T-cell (primary cell): ENCODE results near the gene ETFA. TPM values are rescaled to one million over a fixed set of nuclear protein-coding genes. Genes with fewer than 3 reads are reported as not detected.

Experiments used
- ATAC-seq, 4 experiments: fragments of 200-7000 bp in 3 of 4; fragments of 150-1000 bp in 1 of 4; cut with Tn5 transposase; replicated peaks in 1 of 4; 1 replicate in 3 of 4; 2 replicates in 1 of 4; pipeline ENCODE4 v1.10.0; 2021; ENCODE audit warnings: moderate library complexity in 3 of 4, mild to moderate bottlenecking in 2 of 4, moderate number of reproducible peaks in 1 of 4
- CTCF ChIA-PET, 2 donors: fragments of 300-600 bp; sonication (Branson Sonifier 250); formaldehyde crosslinking; loops; one replicate each; lab custom pipeline; 2022; ENCODE audit warnings: antibody characterized with exemption in 2 of 2; lab: Charles Lee
- POLR2A ChIA-PET, 2 donors: fragments of 300-600 bp; sonication (Branson Sonifier 250); formaldehyde crosslinking; loops; one replicate each; lab custom pipeline; 2022; ENCODE audit warnings: antibody characterized with exemption in 2 of 2; lab: Charles Lee
- DNase-seq, 35 experiments: peaks; one replicate each; pipeline versions ENCODE4 v3.0.0 to v3.0.0-alpha.2; 2013 to 2023
- H3K27ac ChIP-seq: one replicate; pipeline ENCODE4 v1.5.1; 2013; ENCODE audit warnings: low read length
- H3K27me3 ChIP-seq, 2 experiments: replicated peaks in 1 of 2; 1 replicate in 1 of 2; 2 replicates in 1 of 2; pipeline versions ENCODE4 v1.6.1 to v1.7.0; 2013; ENCODE audit warnings: low read length in 1 of 2, mixed read lengths in 1 of 2; ENCODE audit not compliant: control insufficient read depth in 2 of 2, insufficient read depth in 2 of 2; ENCODE audit errors: extremely low read depth in 1 of 2
- H3K36me3 ChIP-seq, 2 donors: 1 replicate in 1 of 2; 2 replicates in 1 of 2; pipeline versions ENCODE4 v1.6.1 to v1.7.0; 2013; ENCODE audit warnings: low read length in 1 of 2; ENCODE audit not compliant: control insufficient read depth in 2 of 2, insufficient read depth in 1 of 2; ENCODE audit errors: extremely low read depth in 1 of 2
- H3K4me1 ChIP-seq, 2 experiments: 1 replicate in 1 of 2; 2 replicates in 1 of 2; pipeline versions ENCODE4 v1.6.1 to v1.7.0; 2013; ENCODE audit warnings: low read length in 2 of 2, mixed read lengths in 1 of 2; ENCODE audit not compliant: insufficient read depth in 2 of 2, control insufficient read depth in 1 of 2; ENCODE audit errors: extremely low read depth in 1 of 2
- H3K4me3 ChIP-seq, 2 donors: 1 replicate in 1 of 2; 2 replicates in 1 of 2; pipeline versions ENCODE4 v1.5.1 to v1.7.0; 2013; ENCODE audit warnings: mild to moderate bottlenecking in 2 of 2, low read length in 1 of 2, moderate library complexity in 1 of 2; ENCODE audit not compliant: control insufficient read depth in 1 of 2; ENCODE audit errors: extremely low read depth in 1 of 2
- H3K9me3 ChIP-seq: 2 replicates; pipeline ENCODE4 v1.7.0; 2013
- H3K27ac Mint-ChIP-seq, 2 donors: one replicate each; pipeline ENCODE4 v1.8.0; 2020 to 2021; ENCODE audit warnings: mild to moderate bottlenecking in 2 of 2, mixed read lengths in 2 of 2
- H3K27me3 Mint-ChIP-seq, 2 donors: one replicate each; pipeline ENCODE4 v1.8.0; 2021 to 2022; ENCODE audit warnings: mixed read lengths in 2 of 2
- H3K36me3 Mint-ChIP-seq: one replicate; pipeline ENCODE4 v1.8.0; 2021; ENCODE audit warnings: mixed read lengths
- H3K4me1 Mint-ChIP-seq, 3 donors: one replicate each; pipeline ENCODE4 v1.8.0; 2020 to 2022; ENCODE audit warnings: mixed read lengths in 3 of 3, mild to moderate bottlenecking in 1 of 3
- H3K4me3 Mint-ChIP-seq, 3 donors: one replicate each; pipeline ENCODE4 v1.8.0; 2020 to 2022; ENCODE audit warnings: mild to moderate bottlenecking in 3 of 3, mixed read lengths in 3 of 3, moderate library complexity in 3 of 3
- H3K9me3 Mint-ChIP-seq, 3 donors: one replicate each; pipeline ENCODE4 v1.8.0; 2020 to 2022; ENCODE audit warnings: mixed read lengths in 3 of 3
- WGBS: methylation state at CpG from one replicate; pipeline ENCODE4 v1.1.5; 2013; ENCODE audit warnings: missing lambda C conversion rate; ENCODE audit not compliant: insufficient coverage; 5-methylcytosine and 5-hydroxymethylcytosine counted together
- total RNA-seq, 35 experiments: library from RNA in 6 of 35; stranded (reverse) in 6 of 35; fragments of 120-200 nt in 1 of 35; gene quantifications; one replicate each; pipeline versions ENCODE4 v1.2.1 to v1.2.4 and lab custom pipeline; 2013 to 2026

ETFA gene
- total RNA-seq, 5 donors from 2014 or later (not counting 1 experiment from before 2014, with no cell fraction given), result 34.6 to 53.9 (median 50.4) TPM

DNA sequence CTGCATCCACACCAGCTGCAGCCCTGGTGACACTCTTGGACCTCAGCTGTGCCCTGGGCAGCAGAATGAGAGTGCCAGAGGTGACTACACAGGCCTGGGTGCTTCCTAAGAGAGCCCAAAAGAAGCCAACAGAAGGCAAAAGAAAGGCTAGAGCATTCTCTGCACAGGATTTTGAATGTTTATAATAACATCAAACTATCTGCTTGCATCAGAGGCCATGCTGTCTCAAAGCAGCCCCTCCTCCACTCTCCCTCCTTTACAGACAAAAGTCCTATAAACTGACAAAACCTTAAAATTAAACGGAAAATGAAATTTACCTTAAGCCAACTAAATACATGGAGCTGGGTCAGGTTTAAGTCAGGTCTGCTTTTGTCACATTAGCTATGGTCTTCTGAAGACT is 95.6 kb downstream of the ETFA start:
- H3K4me3 ChIP-seq, result no peak overlapping the region
- Mint-ChIP-seq H3K27ac (no peak overlapping the region), H3K4me3 (no peak overlapping the region), H3K9me3 (no peaks in the 10 kb centered on the region), H3K4me1 (peaks cover 0 to 6% (median 3%) of the 10 kb centered on the region in 3 donors), H3K36me3 (peaks cover 63% of the 10 kb centered on the region), H3K27me3 (no peaks in the 10 kb centered on the region)
- DNase-seq, result no peak
- no peaks in the 10 kb centered on the region for H3K4me1 ChIP-seq
- no CpG with 5 or more reads among the region's 1 CpG for WGBS
- no peak for ATAC-seq
- H3K36me3 ChIP-seq, result peaks cover 19 to 26% of the 10 kb centered on the region in 2 donors
- no peaks in the 10 kb centered on the region for H3K9me3 ChIP-seq
- CTCF ChIA-PET, result no interaction called here
- POLR2A ChIA-PET, result no interaction called here
- no peak overlapping the region for H3K27ac ChIP-seq
- H3K27me3 ChIP-seq, result no peaks in the 10 kb centered on the region

DNA sequence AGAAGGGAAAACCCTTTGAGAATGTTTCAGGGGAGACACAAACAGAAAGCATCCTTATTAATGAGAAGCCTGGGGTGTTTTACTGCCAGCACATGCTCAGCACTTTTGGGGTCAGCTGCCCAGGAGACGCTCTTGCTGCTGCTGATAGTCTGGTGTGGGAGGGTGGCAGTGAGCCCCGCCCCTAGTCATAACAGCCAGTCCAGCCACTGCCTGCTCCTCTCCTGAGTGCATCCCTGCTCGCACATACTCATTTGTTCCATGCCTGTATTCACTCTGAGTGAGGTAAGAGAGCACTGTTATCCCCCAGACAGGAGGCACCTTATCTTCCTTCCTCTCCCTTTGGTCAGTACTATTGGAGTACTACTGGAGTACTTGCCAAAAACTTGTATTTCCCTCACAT is 101.3 kb downstream of the ETFA start:
- H3K4me3 Mint-ChIP-seq, result no peak overlapping the region
- Histone ChIP-seq H3K4me1 (no peaks in the 10 kb centered on the region), H3K27me3 (no peaks in the 10 kb centered on the region), H3K36me3 (peaks cover 12 to 29% of the 10 kb centered on the region in 2 donors), H3K4me3 (no peak overlapping the region), H3K27ac (no peak overlapping the region), H3K9me3 (no peaks in the 10 kb centered on the region)
- WGBS, result no CpG with 5 or more reads among the region's 3 CpGs
- H3K4me1 Mint-ChIP-seq, result no peaks in the 10 kb centered on the region
- H3K27ac Mint-ChIP-seq, result no peak overlapping the region
- H3K36me3 Mint-ChIP-seq, result peaks cover 46% of the 10 kb centered on the region
- ChIA-PET POLR2A (no interaction called here), CTCF (no interaction called here)
- ATAC-seq (no peak), DNase-seq (no peak)
- no peaks in the 10 kb centered on the region for H3K9me3 Mint-ChIP-seq
- H3K27me3 Mint-ChIP-seq, result no peaks in the 10 kb centered on the region

DNA sequence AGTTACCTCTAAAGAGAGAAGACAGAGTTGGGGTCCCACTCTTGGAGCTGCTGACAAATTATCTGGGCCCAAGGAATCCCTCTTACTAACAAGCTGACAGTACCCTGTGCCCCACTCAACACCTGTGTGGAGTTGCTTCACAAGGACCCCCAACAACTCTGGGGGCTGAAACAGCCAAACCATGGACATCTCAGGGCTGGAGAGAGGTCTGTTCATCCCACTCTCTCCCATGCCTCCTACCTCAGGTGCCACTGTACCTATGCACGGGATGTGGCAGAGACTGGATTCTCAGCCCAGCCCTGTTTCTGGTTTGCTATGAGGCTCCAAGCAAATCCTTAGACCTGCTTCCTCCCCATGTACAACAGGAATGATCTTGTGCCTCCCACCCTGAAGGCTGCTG is 101.7 kb downstream of the ETFA start:
- no CpG with 5 or more reads among the region's 1 CpG for WGBS
- Histone ChIP-seq H3K4me1 (no peaks in the 10 kb centered on the region), H3K4me3 (no peak overlapping the region), H3K9me3 (no peaks in the 10 kb centered on the region), H3K36me3 (peaks cover 9 to 29% of the 10 kb centered on the region in 2 donors), H3K27ac (no peak overlapping the region), H3K27me3 (no peaks in the 10 kb centered on the region)
- peaks cover 44% of the 10 kb centered on the region for H3K36me3 Mint-ChIP-seq
- ChIA-PET POLR2A (no interaction called here), CTCF (no interaction called here)
- no peaks in the 10 kb centered on the region for H3K27me3 Mint-ChIP-seq
- H3K4me3 Mint-ChIP-seq, result no peak overlapping the region
- no peak for ATAC-seq
- H3K4me1 Mint-ChIP-seq, result no peaks in the 10 kb centered on the region
- H3K9me3 Mint-ChIP-seq, result no peaks in the 10 kb centered on the region
- no peak for DNase-seq
- H3K27ac Mint-ChIP-seq, result no peak overlapping the region

DNA sequence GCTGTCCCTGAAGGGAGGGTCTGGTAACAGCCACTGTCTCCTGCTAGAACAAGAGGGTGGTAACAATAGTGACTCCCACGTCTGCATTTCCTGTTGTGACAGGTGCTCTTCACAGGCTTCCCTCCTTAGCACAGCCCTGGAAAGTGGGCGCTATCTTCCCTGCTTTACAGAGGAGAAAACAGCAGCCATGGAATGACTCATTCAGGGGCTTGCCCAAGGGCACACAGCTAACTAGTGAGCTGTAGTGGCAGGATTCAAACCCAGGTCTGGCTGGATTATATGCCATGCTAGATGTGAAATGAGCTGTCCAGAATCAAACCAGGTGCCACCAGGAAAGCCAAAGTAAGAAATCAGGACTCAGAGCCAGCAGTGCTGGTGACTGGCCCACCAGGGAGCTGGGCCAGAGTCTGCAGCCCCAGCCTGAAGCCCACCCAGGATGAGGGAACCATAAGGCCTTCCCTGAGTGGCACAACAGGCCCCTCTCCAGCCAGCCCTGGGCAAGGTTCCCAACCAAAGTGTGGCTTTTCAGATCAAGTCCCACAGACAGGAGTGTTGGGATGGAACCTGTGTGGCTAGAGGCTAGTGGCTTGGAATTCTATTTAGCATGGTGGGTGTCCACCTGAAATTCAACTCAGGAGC is 102.4 kb downstream of the ETFA start:
- no peaks in the 10 kb centered on the region for H3K27me3 Mint-ChIP-seq
- H3K36me3 ChIP-seq, result peaks cover 9 to 29% of the 10 kb centered on the region in 2 donors
- POLR2A ChIA-PET, result no interaction called here
- no peaks in the 10 kb centered on the region for H3K9me3 Mint-ChIP-seq
- no peak overlapping the region for H3K27ac ChIP-seq
- no peaks in the 10 kb centered on the region for H3K4me1 Mint-ChIP-seq
- H3K36me3 Mint-ChIP-seq, result peaks cover 41% of the 10 kb centered on the region
- DNase-seq (no peak), ATAC-seq (no peak)
- CTCF ChIA-PET, result no interaction called here
- no peaks in the 10 kb centered on the region for H3K27me3 ChIP-seq
- no peaks in the 10 kb centered on the region for H3K9me3 ChIP-seq
- H3K4me1 ChIP-seq, result no peaks in the 10 kb centered on the region
- H3K4me3 ChIP-seq, result no peak overlapping the region
- no peak overlapping the region for H3K27ac Mint-ChIP-seq
- 83% methylated on average over 2 of the region's 2 CpGs for WGBS
- no peak overlapping the region for H3K4me3 Mint-ChIP-seq

DNA sequence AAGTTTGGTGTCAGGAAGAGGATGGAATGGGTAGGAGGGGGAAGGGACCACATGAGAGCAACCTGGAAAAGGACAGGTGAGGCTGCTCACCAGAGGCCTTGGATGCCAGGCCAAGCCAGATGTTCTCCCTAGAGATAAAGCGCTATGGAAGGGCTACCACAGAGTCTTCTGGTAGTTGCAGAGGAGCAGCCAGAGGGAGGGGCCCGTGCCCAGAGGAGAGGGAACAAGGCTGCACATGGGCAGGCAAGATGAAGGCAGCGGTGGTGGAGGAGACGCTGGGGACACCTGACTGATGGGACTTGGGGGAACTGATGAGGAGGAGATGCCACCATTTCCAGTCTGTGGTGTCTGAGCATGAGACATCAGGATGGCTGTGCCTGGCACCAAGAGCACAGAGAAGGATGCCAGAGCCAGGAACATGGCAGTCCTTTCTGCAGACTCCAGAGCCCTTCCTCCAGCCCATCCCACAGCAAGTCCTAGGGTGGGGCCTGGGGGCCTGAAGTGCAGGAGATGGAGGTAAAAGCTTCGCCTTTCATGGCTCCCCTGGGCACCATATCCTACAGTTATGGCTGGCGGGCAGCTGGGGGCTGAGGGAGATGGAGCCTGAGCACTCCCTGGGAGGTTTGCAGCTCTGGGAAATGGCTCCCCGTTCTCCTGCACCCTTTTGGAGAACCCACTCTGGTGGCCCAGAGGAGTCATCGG is 103.0 kb downstream of the ETFA start:
- H3K27ac ChIP-seq, result no peak overlapping the region
- peaks cover 37% of the 10 kb centered on the region for H3K36me3 Mint-ChIP-seq
- peaks cover 3 to 27% of the 10 kb centered on the region in 2 donors for H3K36me3 ChIP-seq
- DNase-seq, result no peak
- no peaks in the 10 kb centered on the region for H3K27me3 Mint-ChIP-seq
- no peak overlapping the region for H3K4me3 ChIP-seq
- no peaks in the 10 kb centered on the region for H3K27me3 ChIP-seq
- no peaks in the 10 kb centered on the region for H3K9me3 ChIP-seq
- CTCF ChIA-PET, result no interaction called here
- 95% methylated on average over 6 of the region's 8 CpGs for WGBS
- H3K4me1 ChIP-seq, result no peaks in the 10 kb centered on the region
- no peak overlapping the region for H3K4me3 Mint-ChIP-seq
- no peak overlapping the region for H3K27ac Mint-ChIP-seq
- POLR2A ChIA-PET, result no interaction called here
- H3K9me3 Mint-ChIP-seq, result no peaks in the 10 kb centered on the region
- H3K4me1 Mint-ChIP-seq, result no peaks in the 10 kb centered on the region
- ATAC-seq, result no peak

DNA sequence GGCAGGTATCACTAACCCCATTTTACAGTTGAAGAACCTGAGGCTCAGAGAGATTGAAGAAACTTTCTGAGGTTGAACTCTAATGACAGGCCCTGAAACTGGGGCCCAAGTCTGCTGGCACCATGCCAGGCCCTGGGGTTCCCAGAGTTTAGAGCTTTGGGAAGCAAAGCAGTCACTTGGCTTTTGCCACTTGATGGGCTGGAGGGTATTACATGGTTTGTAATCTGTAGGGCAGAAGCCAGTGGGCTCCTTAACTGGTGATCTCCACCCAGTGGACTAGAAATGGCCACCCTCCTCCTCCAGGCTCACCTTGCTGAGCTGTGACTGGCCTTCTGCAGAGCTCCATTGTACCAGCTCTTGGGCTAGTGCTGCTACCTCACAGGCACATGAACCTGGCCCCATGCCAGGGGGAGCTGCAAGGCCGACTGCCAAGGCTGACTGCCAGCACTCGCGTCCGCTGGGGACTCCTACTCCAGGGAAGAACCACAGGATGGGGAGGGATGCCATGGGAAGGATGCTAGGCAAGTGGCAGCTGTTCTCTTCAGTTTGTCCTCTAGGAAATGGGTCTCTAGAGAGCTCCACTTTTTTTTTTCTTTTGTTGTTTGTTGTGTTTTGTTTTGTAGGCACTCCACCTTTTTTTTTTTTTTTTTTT is 104.8 kb downstream of the ETFA start:
- no peaks in the 10 kb centered on the region for H3K4me1 Mint-ChIP-seq
- ChIA-PET CTCF (interaction anchor here in 1 of 2 donors (0.6 kb wide), 1 partner anchor 226 kb away, joined by 5 read pairs; no protein-coding TSS in a partner anchor), POLR2A (interaction anchor here in 1 of 2 donors (0.7 kb wide), 1 partner anchor 1219 kb away, joined by 3 read pairs; no protein-coding TSS in a partner anchor)
- no peaks in the 10 kb centered on the region for H3K27me3 Mint-ChIP-seq
- Histone ChIP-seq H3K4me1 (no peaks in the 10 kb centered on the region), H3K27me3 (no peaks in the 10 kb centered on the region), H3K36me3 (peaks cover 1 to 17% of the 10 kb centered on the region in 2 donors), H3K9me3 (no peaks in the 10 kb centered on the region), H3K27ac (no peak overlapping the region), H3K4me3 (no peak overlapping the region)
- H3K36me3 Mint-ChIP-seq, result peaks cover 22% of the 10 kb centered on the region
- DNase-seq, result no peak
- no peak for ATAC-seq
- no peaks in the 10 kb centered on the region for H3K9me3 Mint-ChIP-seq
- H3K27ac Mint-ChIP-seq, result no peak overlapping the region
- no peak overlapping the region for H3K4me3 Mint-ChIP-seq
- 100% methylated on average over 4 of the region's 4 CpGs for WGBS
